ENCODE measurements around the gene STK39.

Gene STK39

GRCh38 chr2:168158586-168158985 lies 88.8 kb downstream of the STK39 start:
- no peak for DNase-seq (ENCODE audit: low spot score)

DNA sequence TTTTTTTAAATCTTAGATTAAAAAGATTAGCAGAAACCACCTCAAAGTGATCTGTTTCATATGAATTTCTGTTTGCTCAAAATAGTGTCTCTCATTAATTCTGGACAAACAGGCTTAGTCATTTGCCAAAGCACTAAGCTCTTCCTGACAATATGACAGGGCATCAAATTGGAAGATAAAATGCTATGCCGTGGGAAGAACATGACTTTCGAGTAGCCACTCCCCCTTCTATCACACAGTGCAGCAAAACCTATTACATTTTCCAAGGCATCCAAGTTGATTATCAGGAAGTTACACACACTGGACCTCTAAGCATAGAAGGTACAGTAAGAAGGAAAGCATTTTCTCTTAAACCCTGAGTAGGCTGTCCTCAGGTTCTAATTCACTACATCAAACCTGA lies 89.5 kb downstream of the STK39 start:
- no peak for DNase-seq (ENCODE audit: low spot score)

GRCh38 chr2:168157070-168157469 lies 90.3 kb downstream of the STK39 start:
- DNase-seq (ENCODE audit: low spot score), result no peak

GRCh38 chr2:168156661-168157060 lies 90.7 kb downstream of the STK39 start:
- DNase-seq (ENCODE audit: low spot score), result peak; percentile 70

DNA sequence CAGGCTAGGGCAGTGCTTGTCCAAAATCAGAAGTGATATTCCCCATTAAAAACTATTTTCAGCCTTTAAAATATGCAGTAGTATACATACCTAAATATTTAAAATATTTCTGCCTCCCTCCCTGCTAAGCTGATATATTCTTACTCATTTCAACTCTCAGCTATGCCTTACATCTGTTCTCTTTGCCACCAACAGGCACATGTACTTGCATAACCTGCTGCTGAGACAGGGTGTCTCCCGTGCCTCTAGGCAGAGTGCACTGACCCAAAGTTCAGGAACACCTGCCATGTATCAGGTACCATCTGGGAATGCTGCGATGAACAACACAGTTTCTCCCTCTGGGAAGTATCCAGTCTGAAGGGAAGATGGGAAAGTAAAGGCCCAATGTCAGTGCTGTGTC lies 91.7 kb downstream of the STK39 start:
- no peak for DNase-seq (ENCODE audit: low spot score)

DNA sequence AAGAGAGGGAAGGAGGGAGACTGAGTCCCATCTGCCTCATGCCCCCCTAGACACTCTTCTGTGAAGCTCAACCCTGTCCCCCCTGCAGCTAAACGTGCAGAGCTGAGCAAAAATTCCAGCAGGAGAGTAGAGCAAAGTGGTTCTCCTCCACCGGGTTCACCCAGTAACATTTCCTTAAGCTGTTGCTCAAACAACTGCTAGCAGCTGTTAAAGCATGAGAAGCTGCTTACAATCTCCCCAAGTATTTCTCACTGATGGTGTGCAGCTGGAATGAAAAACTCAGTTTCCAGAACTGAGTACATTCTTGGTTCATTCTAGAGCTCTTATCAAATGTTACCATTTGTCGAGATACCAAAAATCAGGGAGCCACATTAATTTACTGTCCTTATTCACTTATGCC lies 92.3 kb downstream of the STK39 start:
- no peak for DNase-seq (ENCODE audit: low spot score)

DNA sequence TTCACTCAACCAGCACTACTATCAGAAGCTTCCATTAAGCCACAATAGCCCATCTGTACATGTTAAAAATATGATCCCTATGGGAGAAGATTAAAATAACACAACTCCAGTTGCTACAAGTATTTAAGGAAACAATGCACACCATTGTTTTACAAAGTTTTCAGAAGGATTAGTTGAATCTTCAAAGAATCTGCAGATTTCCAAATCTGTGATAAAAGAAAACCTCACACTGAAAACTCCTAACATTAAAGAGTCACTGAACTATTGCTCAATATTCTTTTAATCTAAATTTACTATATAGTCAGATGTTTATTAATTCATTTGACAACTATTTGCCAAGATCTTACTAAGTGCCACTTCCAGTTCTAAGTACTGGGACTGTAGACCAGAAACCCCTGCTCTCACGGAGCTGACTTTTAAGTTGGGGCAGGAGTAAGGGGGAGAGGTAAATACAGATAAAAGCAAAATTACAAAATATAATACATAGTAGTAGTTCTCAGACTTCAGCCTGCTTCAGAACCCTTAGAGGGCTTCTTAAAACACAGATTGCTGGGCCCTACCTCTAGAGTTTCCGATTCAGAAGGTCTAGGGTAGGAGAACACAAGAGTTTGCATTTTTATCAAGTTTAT lies 94.4 kb downstream of the STK39 start:
- no peak for DNase-seq (ENCODE audit: low spot score)

GRCh38 chr2:168149986-168150385 lies 97.4 kb downstream of the STK39 start:
- DNase-seq (ENCODE audit: low spot score), result no peak

DNA sequence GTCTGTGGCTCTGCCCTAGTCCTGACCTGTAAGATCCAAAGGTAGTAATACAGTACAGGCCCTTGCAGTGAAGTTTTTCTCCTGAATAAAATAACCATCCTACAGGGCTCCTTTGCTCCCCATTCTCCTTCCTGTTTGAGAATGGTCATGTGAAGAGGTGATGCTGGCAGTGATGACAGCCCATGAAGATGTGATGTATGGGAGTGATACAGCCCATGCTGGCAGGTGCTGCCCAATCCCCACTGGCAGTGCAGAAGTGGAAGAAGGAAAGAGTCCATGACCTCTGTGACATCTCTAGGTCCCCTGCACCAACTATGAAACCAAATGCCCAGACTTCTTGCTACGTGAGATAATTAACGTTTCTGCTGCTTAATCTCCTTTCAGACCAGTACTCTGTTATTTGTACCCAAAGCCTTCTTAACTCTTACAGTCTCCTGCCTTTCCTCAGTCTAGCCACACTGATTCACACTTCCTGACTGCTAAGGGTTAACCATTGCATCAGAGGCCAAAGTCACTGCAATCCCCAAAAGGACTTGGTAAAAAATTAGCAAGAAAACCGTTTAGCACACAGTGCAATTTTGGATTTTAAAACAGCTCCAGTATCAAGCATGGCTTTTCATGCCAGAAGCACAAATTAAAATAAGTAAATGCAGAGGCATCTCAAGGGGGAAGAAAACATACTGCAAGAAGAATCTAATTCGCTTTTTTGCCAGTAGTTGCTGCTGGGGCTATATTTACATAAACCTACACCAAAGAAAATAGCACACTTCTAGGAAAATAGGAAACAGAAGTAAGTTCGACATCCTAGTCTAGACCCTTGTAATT lies 98.0 kb downstream of the STK39 start:
- DNase-seq (ENCODE audit: low spot score), result no peak

GRCh38 chr2:168147830-168148794 lies 99.3 kb downstream of the STK39 start:
- no peak for DNase-seq (ENCODE audit: low spot score)

DNA sequence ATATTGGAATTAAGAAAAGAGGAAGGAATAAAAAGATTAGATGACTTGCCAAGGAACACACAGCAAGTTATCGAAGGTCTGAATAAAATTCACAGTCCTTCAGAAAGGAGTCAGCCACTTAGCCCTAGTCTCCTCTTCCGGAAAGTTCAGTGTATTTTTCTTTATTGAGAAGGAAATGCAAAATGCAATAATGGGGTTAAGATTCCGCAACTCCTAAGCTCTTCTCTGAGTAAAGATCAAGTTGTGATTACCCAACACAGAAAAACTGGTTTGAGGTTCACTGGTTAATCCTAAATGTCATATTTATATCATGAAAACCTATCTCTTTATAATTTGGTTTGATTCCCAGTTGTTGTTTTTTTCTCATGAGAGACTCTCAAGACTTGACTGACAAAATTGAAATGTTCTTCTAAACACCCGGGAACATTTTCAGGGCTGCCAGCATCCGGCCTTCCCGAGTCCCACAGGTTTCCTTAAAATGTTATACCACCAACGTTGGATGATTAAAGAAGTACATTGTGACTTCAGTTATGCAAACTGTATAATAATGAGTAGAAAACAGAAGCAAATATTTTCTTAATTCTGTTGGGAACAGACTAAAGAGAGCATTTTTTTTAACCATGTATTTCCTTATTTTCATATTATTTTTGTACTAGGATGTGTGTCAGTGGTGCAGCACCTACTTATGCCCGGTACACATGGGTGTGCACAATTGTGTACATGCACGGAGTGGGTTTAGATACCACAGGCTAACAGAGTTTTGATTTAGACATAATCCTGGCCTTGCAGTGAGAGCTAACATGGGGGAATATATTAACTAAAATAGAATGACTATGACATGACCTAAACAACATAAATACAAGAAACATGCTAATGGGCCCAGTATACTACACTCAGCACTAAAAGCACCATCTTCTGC lies 100.2 kb downstream of the STK39 start:
- no peak for DNase-seq (ENCODE audit: low spot score)

DNA sequence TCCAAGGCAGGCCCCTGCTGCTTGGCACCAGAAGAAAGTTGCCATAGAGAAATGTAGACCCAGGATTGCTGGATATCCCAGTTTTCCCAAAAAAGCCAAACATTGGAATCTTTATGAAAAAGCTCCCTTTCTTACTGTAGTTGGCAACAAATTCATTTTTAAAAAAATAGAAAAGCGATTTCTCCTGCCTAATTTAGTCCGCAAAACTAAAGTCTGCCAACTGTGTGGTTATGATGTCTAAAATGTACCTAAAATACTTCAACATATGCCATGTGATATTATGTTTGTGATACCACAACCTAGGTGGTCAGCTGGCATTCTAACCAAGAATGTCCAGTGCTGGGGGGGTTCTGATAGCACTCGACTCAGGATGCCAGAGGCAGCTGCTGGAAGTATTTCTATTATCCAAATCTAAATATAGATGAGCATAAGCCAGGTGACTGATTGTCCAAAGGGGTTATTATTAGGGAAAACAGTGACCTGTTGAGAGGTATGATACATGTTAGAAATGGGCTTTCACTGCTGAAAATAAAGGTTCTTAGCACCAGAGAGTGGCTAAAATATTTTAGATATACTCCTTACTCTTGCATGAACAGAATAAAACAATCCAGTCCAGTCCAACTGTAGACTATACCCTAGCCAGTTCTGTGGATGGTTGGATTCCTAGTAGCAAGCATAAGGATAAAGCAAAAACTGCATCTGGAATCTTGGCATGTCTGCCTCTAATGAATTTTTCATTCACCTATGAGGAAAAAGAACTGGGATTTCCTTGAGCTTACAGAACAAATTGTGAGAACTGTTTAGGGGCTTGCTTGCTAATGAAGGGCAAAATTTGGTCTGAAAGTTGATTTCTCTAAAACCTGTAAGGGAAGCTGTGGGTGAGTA lies 101.7 kb downstream of the STK39 start:
- DNase-seq (ENCODE audit: low spot score), result no peak

- DNase-seq (ENCODE audit: low spot score), result no peak
Observed at GRCh38 chr2:168145011-168145410, 102.4 kb downstream of the STK39 start.

GRCh38 chr2:168143813-168144212 lies 103.6 kb downstream of the STK39 start:
- no peak for DNase-seq (ENCODE audit: low spot score)

DNA sequence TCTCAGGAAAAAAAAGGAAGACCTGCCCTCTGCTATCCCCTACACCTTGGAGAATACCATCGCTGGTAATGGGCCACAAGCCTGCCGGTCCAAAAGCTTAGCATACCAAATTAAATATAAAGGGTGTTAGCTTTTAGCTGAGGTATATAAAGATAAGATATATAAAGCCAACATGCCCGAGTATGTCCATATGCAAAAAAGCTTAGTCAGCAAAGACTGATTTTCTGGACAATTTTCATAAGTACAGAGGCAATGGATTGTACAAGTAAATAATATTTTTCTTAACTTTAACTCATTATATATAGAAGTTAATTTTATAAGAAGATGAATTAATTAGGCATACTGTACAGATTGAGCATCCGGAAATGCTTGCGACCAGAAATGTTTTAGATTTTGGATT lies 106.5 kb downstream of the STK39 start:
- no peak for DNase-seq (ENCODE audit: low spot score)

DNA sequence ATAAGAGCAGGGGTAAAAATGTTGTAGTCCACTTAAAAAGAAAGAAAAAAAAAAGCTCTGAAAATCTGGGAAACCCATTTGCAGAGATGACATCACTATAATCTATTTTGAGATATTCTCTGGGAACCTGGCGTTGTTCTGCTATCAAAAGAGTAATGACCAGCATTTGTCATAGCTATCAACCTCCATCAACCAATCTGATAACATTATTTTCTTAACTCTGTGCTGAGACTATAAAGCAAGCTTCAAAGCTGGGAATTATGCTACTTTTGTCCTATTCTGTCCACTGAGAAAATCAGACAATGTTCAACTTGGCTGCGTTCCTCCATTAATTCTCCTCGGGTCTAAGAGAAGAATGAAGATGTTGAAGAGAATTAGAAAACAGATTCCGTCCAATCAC lies 107.5 kb downstream of the STK39 start:
- no peak for DNase-seq (ENCODE audit: low spot score)

GRCh38 chr2:168138901-168139300 lies 108.5 kb downstream of the STK39 start:
- DNase-seq (ENCODE audit: low spot score), result no peak

GRCh38 chr2:168138374-168138773 lies 109.0 kb downstream of the STK39 start:
- no peak for DNase-seq (ENCODE audit: low spot score)

- DNase-seq (ENCODE audit: low spot score), result no peak
Observed at GRCh38 chr2:168137510-168138180, 109.8 kb downstream of the STK39 start.

Measured in AG20443 (cell line).